GM11168 (cell line): Measurements from ENCODE around the gene PPP1CB.
"Not testable (repeated sequence)": the region's sequence is repeated elsewhere in the genome, so short reads cannot be mapped to it uniquely, and the experiment has no call there.

Experiments
- in situ Hi-C: fragments of 300-500 bp; cut with MboI; formaldehyde crosslinking; loops from one replicate; pipeline ENCODE4 v1.12.0; 2022; ENCODE audit warnings: low sequenced_read_pairs; ENCODE audit not compliant: unreplicated experiment

The PPP1CB gene

GRCh38 chr2:28742619-28743018, 9.0 kb upstream of the PPP1CB start:
- in situ Hi-C loops = not testable (repeated sequence)

- in situ Hi-C loops = no loop called here
These were observed 6.4 kb upstream of the PPP1CB start for GRCh38 chr2:28745225-28745624.

- in situ Hi-C loops = no loop called here
These were observed 5.8 kb upstream of the PPP1CB start for GRCh38 chr2:28745876-28746275.

GRCh38 chr2:28746429-28747111, 5.1 kb upstream of the PPP1CB start:
- in situ Hi-C loops = no loop called here

- in situ Hi-C loops = no loop called here
These were observed 3.9 kb upstream of the PPP1CB start for GRCh38 chr2:28747714-28748113.

- in situ Hi-C loops = no loop called here
These were observed 3.5 kb upstream of the PPP1CB start for GRCh38 chr2:28748176-28748575.

GRCh38 chr2:28748941-28749340, 2.7 kb upstream of the PPP1CB start:
- in situ Hi-C loops = no loop called here

- in situ Hi-C loops = no loop called here
These were observed 2.1 kb upstream of the PPP1CB start for GRCh38 chr2:28749526-28749925.

GRCh38 chr2:28750316-28751251, 1.0 kb upstream of the PPP1CB start:
- in situ Hi-C loops = no loop called here

- in situ Hi-C loops = no loop called here
These were observed 463 bp downstream of the PPP1CB start for GRCh38 chr2:28751956-28752630.

GRCh38 chr2:28752631-28753376, 1.2 kb downstream of the PPP1CB start:
- in situ Hi-C loops = no loop called here

GRCh38 chr2:28754321-28754720, 2.7 kb downstream of the PPP1CB start:
- in situ Hi-C loops = no loop called here

- in situ Hi-C loops = no loop called here
These were observed 3.8 kb downstream of the PPP1CB start for GRCh38 chr2:28755421-28755820.

GRCh38 chr2:28758459-28758858, 6.8 kb downstream of the PPP1CB start:
- in situ Hi-C loops = no loop called here

- in situ Hi-C loops = no loop called here
These were observed 9.8 kb downstream of the PPP1CB start for GRCh38 chr2:28761420-28761819.

GRCh38 chr2:28764909-28765711, 13.5 kb downstream of the PPP1CB start:
- in situ Hi-C loops = loop anchor here (5.0 kb wide), 1 partner anchor 77 kb away; no protein-coding TSS in a partner anchor

- in situ Hi-C loops = loop anchor here (5.0 kb wide), 1 partner anchor 76 kb away; no protein-coding TSS in a partner anchor
These were observed 14.4 kb downstream of the PPP1CB start for GRCh38 chr2:28766070-28766469.

GRCh38 chr2:28767337-28767736, 15.7 kb downstream of the PPP1CB start:
- in situ Hi-C loops = loop anchor here (5.0 kb wide), 1 partner anchor 75 kb away; no protein-coding TSS in a partner anchor

- in situ Hi-C loops = loop anchor here (5.0 kb wide), 1 partner anchor 74 kb away; no protein-coding TSS in a partner anchor
These were observed 16.8 kb downstream of the PPP1CB start for GRCh38 chr2:28768422-28768821.
